Ishikawa (cell line): ENCODE data around the gene MYO19.

ENCODE experiments used
- CEBPB ChIP-seq: IDR thresholded peaks from 2 replicates; pipeline ENCODE4 v1.6.1; 2012
- CREB1 ChIP-seq: IDR thresholded peaks from 2 replicates; pipeline ENCODE4 v1.6.1; 2012; ENCODE audit warnings: low read depth
- EGR1 ChIP-seq: IDR thresholded peaks from 2 replicates; pipeline ENCODE4 v1.6.1; 2012
- EP300 ChIP-seq: IDR thresholded peaks from 2 replicates; pipeline ENCODE4 v1.6.1; 2012; ENCODE audit warnings: borderline replicate concordance
- FOXM1 ChIP-seq: IDR thresholded peaks from 2 replicates; pipeline ENCODE4 v1.6.1; 2012; ENCODE audit warnings: low read depth, borderline replicate concordance
- NFIC ChIP-seq: IDR thresholded peaks from 2 replicates; pipeline ENCODE4 v1.6.1; 2012
- RAD21 ChIP-seq: IDR thresholded peaks from 2 replicates; pipeline ENCODE4 v1.6.1; 2012; ENCODE audit warnings: low read depth
- TAF1 ChIP-seq: IDR thresholded peaks from 2 replicates; pipeline ENCODE4 v1.6.1; 2012; ENCODE audit warnings: low read depth, mild to moderate bottlenecking
- TCF12 ChIP-seq: IDR thresholded peaks from 2 replicates; pipeline ENCODE4 v1.6.1; 2012; ENCODE audit warnings: low read depth
- TEAD4 ChIP-seq: IDR thresholded peaks from 2 replicates; pipeline ENCODE4 v1.6.1; 2012
- YY1 ChIP-seq: IDR thresholded peaks from 2 replicates; pipeline ENCODE4 v1.6.1; 2012; ENCODE audit warnings: low read depth
- ZBTB7A ChIP-seq: IDR thresholded peaks from 2 replicates; pipeline ENCODE4 v1.6.1; 2012; ENCODE audit warnings: low read depth
- TF ChIP-seq, protein P1 (sequence below): IDR thresholded peaks from 2 replicates; pipeline ENCODE4 v1.6.1; 2012; ENCODE audit warnings: low read depth, mild to moderate bottlenecking

GRCh38 chr17:36512641-36513040 lies 22.0 kb downstream of the MYO19 start:
- TF ChIP-seq CEBPB (no peak), YY1 (no peak), EP300 (no peak), TAF1 (no peak), CREB1 (no peak), RAD21 (no peak), NFIC (no peak), TCF12 (no peak), ZBTB7A (no peak), FOXM1 (no peak), TEAD4 (no peak), EGR1 (no peak)
- TF ChIP-seq, protein P1, sequence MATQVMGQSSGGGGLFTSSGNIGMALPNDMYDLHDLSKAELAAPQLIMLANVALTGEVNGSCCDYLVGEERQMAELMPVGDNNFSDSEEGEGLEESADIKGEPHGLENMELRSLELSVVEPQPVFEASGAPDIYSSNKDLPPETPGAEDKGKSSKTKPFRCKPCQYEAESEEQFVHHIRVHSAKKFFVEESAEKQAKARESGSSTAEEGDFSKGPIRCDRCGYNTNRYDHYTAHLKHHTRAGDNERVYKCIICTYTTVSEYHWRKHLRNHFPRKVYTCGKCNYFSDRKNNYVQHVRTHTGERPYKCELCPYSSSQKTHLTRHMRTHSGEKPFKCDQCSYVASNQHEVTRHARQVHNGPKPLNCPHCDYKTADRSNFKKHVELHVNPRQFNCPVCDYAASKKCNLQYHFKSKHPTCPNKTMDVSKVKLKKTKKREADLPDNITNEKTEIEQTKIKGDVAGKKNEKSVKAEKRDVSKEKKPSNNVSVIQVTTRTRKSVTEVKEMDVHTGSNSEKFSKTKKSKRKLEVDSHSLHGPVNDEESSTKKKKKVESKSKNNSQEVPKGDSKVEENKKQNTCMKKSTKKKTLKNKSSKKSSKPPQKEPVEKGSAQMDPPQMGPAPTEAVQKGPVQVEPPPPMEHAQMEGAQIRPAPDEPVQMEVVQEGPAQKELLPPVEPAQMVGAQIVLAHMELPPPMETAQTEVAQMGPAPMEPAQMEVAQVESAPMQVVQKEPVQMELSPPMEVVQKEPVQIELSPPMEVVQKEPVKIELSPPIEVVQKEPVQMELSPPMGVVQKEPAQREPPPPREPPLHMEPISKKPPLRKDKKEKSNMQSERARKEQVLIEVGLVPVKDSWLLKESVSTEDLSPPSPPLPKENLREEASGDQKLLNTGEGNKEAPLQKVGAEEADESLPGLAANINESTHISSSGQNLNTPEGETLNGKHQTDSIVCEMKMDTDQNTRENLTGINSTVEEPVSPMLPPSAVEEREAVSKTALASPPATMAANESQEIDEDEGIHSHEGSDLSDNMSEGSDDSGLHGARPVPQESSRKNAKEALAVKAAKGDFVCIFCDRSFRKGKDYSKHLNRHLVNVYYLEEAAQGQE, result no peak
